Endothelial cell (in vitro differentiated cells): ENCODE measurements around the gene ASB7. TPM values are rescaled to one million over a fixed set of nuclear protein-coding genes. Genes with fewer than 3 reads are reported as not detected.

Source experiments
- DNase-seq: peaks from one replicate; pipeline ENCODE4 v3.0.0; 2021; ENCODE audit warnings: low spot score
- H3K27ac Mint-ChIP-seq: one replicate; pipeline ENCODE4 v1.8.0; 2021; ENCODE audit warnings: mixed read lengths, inconsistent platforms; ENCODE audit not compliant: unreplicated experiment
- H3K27me3 Mint-ChIP-seq: one replicate; pipeline ENCODE4 v1.8.0; 2021; ENCODE audit warnings: mild to moderate bottlenecking, moderate library complexity, mixed read lengths, inconsistent platforms; ENCODE audit not compliant: unreplicated experiment
- H3K36me3 Mint-ChIP-seq: one replicate; pipeline ENCODE4 v1.8.0; 2021; ENCODE audit warnings: mild to moderate bottlenecking, low read depth, mixed read lengths, inconsistent platforms; ENCODE audit not compliant: unreplicated experiment
- H3K4me1 Mint-ChIP-seq: one replicate; pipeline ENCODE4 v1.8.0; 2021; ENCODE audit warnings: mild to moderate bottlenecking, mixed read lengths, inconsistent platforms; ENCODE audit not compliant: unreplicated experiment
- H3K4me3 Mint-ChIP-seq: one replicate; pipeline ENCODE4 v1.8.0; 2021; ENCODE audit warnings: mild to moderate bottlenecking, mixed read lengths, inconsistent platforms; ENCODE audit not compliant: unreplicated experiment
- H3K9me3 Mint-ChIP-seq: one replicate; pipeline ENCODE4 v1.8.0; 2021; ENCODE audit warnings: mixed read lengths, inconsistent platforms; ENCODE audit not compliant: unreplicated experiment
- CTCF ChIP-seq: fragments of 200-600 bp; sonication (generic); IDR thresholded peaks from one replicate; pipeline ENCODE4 v1.5.0; 2021; ENCODE audit warnings: antibody characterized with exemption; ENCODE audit not compliant: unreplicated experiment
- total RNA-seq: library from RNA; stranded (reverse); fragmentation: NEBNext Ultra II Directional; extraction: Animal tissue kit (Norgen Biotek cat#: 25700); gene quantifications from one replicate; pipeline ENCODE4 v1.2.1, GENCODE V29; 2021; ENCODE audit not compliant: unreplicated experiment

ASB7 gene
- total RNA-seq, 1 donor from 2014 or later: 16.2 TPM

GRCh38 chr15:100684591-100684990, 82.2 kb downstream of the ASB7 start:
- Mint-ChIP-seq H3K4me3 (no peak overlapping the region), H3K36me3 (peaks cover 8% of the 10 kb centered on the region), H3K27ac (no peak overlapping the region), H3K27me3 (peaks cover 3% of the 10 kb centered on the region), H3K9me3 (peaks cover 6% of the 10 kb centered on the region), H3K4me1 (peaks cover 2% of the 10 kb centered on the region)
- no peak for DNase-seq
- TF ChIP-seq CTCF: no peak

- H3K4me1 Mint-ChIP-seq: peaks cover 2% of the 10 kb centered on the region
- TF ChIP-seq CTCF: no peak
- peaks cover 8% of the 10 kb centered on the region for H3K36me3 Mint-ChIP-seq
- no peak for DNase-seq
- peaks cover 3% of the 10 kb centered on the region for H3K27me3 Mint-ChIP-seq
- H3K9me3 Mint-ChIP-seq: peaks cover 6% of the 10 kb centered on the region
- H3K4me3 Mint-ChIP-seq: no peak overlapping the region
- H3K27ac Mint-ChIP-seq: no peak overlapping the region
Measured at GRCh38 chr15:100686021-100686724, 83.8 kb downstream of the ASB7 start.

GRCh38 chr15:100686725-100687473, 84.5 kb downstream of the ASB7 start:
- H3K27ac Mint-ChIP-seq: no peak overlapping the region
- peaks cover under 1% of the 10 kb centered on the region for H3K9me3 Mint-ChIP-seq
- no peak for TF ChIP-seq CTCF
- no peak for DNase-seq
- peaks cover 4% of the 10 kb centered on the region for H3K27me3 Mint-ChIP-seq
- H3K36me3 Mint-ChIP-seq: peaks cover 3% of the 10 kb centered on the region
- H3K4me1 Mint-ChIP-seq: peaks cover 2% of the 10 kb centered on the region
- H3K4me3 Mint-ChIP-seq: no peak overlapping the region

- H3K27me3 Mint-ChIP-seq: peaks cover 4% of the 10 kb centered on the region
- no peak overlapping the region for H3K4me3 Mint-ChIP-seq
- peaks cover 2% of the 10 kb centered on the region for H3K4me1 Mint-ChIP-seq
- H3K36me3 Mint-ChIP-seq: no peaks in the 10 kb centered on the region
- H3K27ac Mint-ChIP-seq: no peak overlapping the region
- no peak for TF ChIP-seq CTCF
- no peaks in the 10 kb centered on the region for H3K9me3 Mint-ChIP-seq
- DNase-seq: no peak
Measured at GRCh38 chr15:100687582-100688141, 85.3 kb downstream of the ASB7 start.
